SK-N-SH treated with all-trans-retinoic acid at 6 μM for 48 hours (cell line): ENCODE results near the gene CAVIN1.

ENCODE experiments used
- ATAC-seq: fragments of 200-7000 bp; cut with Tn5 transposase; 3 replicates; pipeline ENCODE4 v1.9.1; 2020; ENCODE audit warnings: mild to moderate bottlenecking, moderate library complexity
- CREB5 ChIP-seq: fragments of 250-450 bp; sonication (Bioruptor Pico); IDR thresholded peaks from 2 replicates; pipeline ENCODE4 v1.5.1; 2020; ENCODE audit warnings: low read depth, mild to moderate bottlenecking, moderate library complexity
- CSRNP3 ChIP-seq: fragments of 250-450 bp; sonication (Bioruptor Pico); IDR thresholded peaks from 2 replicates; pipeline ENCODE4 v1.5.1; 2021; ENCODE audit warnings: mild to moderate bottlenecking, moderate library complexity
- ESRRG ChIP-seq: fragments of 250-450 bp; sonication (Bioruptor Pico); IDR thresholded peaks from 2 replicates; pipeline ENCODE4 v1.6.1; 2021; ENCODE audit warnings: mild to moderate bottlenecking
- GLIS3 ChIP-seq: fragments of 250-450 bp; sonication (Bioruptor Pico); IDR thresholded peaks from 2 replicates; pipeline ENCODE4 v1.5.0; 2020; ENCODE audit warnings: mild to moderate bottlenecking, moderate library complexity
- ISL1 ChIP-seq: fragments of 250-450 bp; sonication (Bioruptor Pico); IDR thresholded peaks from 2 replicates; pipeline ENCODE4 v2.1.2; 2022; ENCODE audit warnings: mild to moderate bottlenecking, moderate library complexity
- OSR1 ChIP-seq: fragments of 250-450 bp; sonication (Bioruptor Pico); IDR thresholded peaks from 2 replicates; pipeline ENCODE4 v1.8.0; 2022; ENCODE audit warnings: moderate library complexity, mild to moderate bottlenecking, inconsistent platforms
- PATZ1 ChIP-seq: fragments of 250-450 bp; sonication (Bioruptor Pico); IDR thresholded peaks from 2 replicates; pipeline ENCODE4 v1.8.0; 2020; ENCODE audit warnings: mild to moderate bottlenecking, moderate library complexity, borderline replicate concordance
- POU6F1 ChIP-seq: fragments of 250-450 bp; sonication (Bioruptor Pico); IDR thresholded peaks from 2 replicates; pipeline ENCODE4 v1.8.0; 2021; ENCODE audit warnings: low read depth, mild to moderate bottlenecking, moderate library complexity, borderline replicate concordance
- SNAI2 ChIP-seq: fragments of 250-450 bp; sonication (Bioruptor Pico); IDR thresholded peaks from 2 replicates; pipeline ENCODE4 v1.5.0; 2020; ENCODE audit warnings: mild to moderate bottlenecking, moderate library complexity
- TCF4 ChIP-seq: fragments of 250-450 bp; sonication (Bioruptor Pico); IDR thresholded peaks from 2 replicates; pipeline ENCODE4 v1.8.0; 2021; ENCODE audit warnings: mild to moderate bottlenecking, moderate library complexity, borderline replicate concordance
- TOX ChIP-seq: fragments of 250-450 bp; sonication (Bioruptor Pico); IDR thresholded peaks from 2 replicates; pipeline ENCODE4 v1.8.0; 2021; ENCODE audit warnings: mild to moderate bottlenecking, moderate library complexity, borderline replicate concordance
- TSHZ2 ChIP-seq: fragments of 250-450 bp; sonication (Bioruptor Pico); IDR thresholded peaks from 2 replicates; pipeline ENCODE4 v1.5.0; 2020; ENCODE audit warnings: mild to moderate bottlenecking, moderate library complexity
- ZFP3 ChIP-seq: fragments of 250-450 bp; sonication (Bioruptor Pico); IDR thresholded peaks from 2 replicates; pipeline ENCODE4 v1.5.0; 2020; ENCODE audit warnings: mild to moderate bottlenecking, moderate library complexity
- ZNF70 ChIP-seq: fragments of 450-650 bp; formaldehyde crosslinking; IDR thresholded peaks from 2 replicates; pipeline ENCODE4 v1.5.0; 2020; ENCODE audit warnings: mild to moderate bottlenecking, moderate library complexity
- ZNF8 ChIP-seq: fragments of 450-650 bp; formaldehyde crosslinking; IDR thresholded peaks from 2 replicates; pipeline ENCODE4 v1.5.0; 2020; ENCODE audit warnings: mild to moderate bottlenecking, moderate library complexity

The CAVIN1 gene

GRCh38 chr17:42409523-42410318 is 13.3 kb downstream of the CAVIN1 start (continued):
- TF ChIP-seq TSHZ2 (no peak), POU6F1 (no peak)

GRCh38 chr17:42408061-42408460 is 15.0 kb downstream of the CAVIN1 start:
- TF ChIP-seq OSR1 (no peak), PATZ1 (CRISPR knock-in tag) (no peak), SNAI2 (CRISPR knock-in tag) (no peak), TCF4 (CRISPR knock-in tag) (no peak), TSHZ2 (no peak), GLIS3 (CRISPR knock-in tag) (no peak), ZFP3 (CRISPR knock-in tag) (no peak), ESRRG (CRISPR knock-in tag) (no peak), POU6F1 (no peak), CSRNP3 (CRISPR knock-in tag) (no peak), ZNF70 (no peak), ISL1 (no peak), CREB5 (CRISPR knock-in tag) (no peak), TOX (CRISPR knock-in tag) (no peak), ZNF8 (CRISPR knock-in tag) (no peak)
- ATAC-seq, result no peak
